ENCODE measurements around the gene ACSS3. TPM values are rescaled to one million over a fixed set of nuclear protein-coding genes. Genes with fewer than 3 reads are reported as not detected.

ACSS3 gene
- total RNA-seq, 1 experiment from 2014 or later, result 19.3 TPM

GRCh38 chr12:81088221-81088620 is 10.3 kb downstream of the ACSS3 start:
- H3K79me2 ChIP-seq (ENCODE audit: insufficient read depth, low read length), result no peaks in the 10 kb centered on the region

More at GRCh38 chr12:81088221-81088620, 10.3 kb downstream of the ACSS3 start:
- Histone ChIP-seq H3K4me1 (ENCODE audit: insufficient read depth, low read length) (peaks cover 2% of the 10 kb centered on the region; the same call in 1 of the 2 replicates), H2AK5ac (ENCODE audit: insufficient read length, low read length) (no peak overlapping the region), H3K4me2 (ENCODE audit: insufficient read depth, insufficient read length, low read length) (no peak overlapping the region), H3K9me3 (ENCODE audit: control insufficient read depth, low read depth, low read length) (no peaks in the 10 kb centered on the region), H2BK12ac (ENCODE audit: insufficient read length, low read depth, low read length) (no peak overlapping the region), H2BK5ac (ENCODE audit: insufficient read length, low read length) (no peak overlapping the region), H3T11ph (ENCODE audit: low read length) (no peak overlapping the region), H2AFZ (ENCODE audit: low read length) (no peak overlapping the region), H4K5ac (ENCODE audit: insufficient read length, low read depth, low read length) (no peak overlapping the region), H3K23me2 (ENCODE audit: insufficient read length, low read depth, low read length, poor library complexity, severe bottlenecking) (no peaks in the 10 kb centered on the region), H3K79me1 (ENCODE audit: insufficient read depth, low read depth, low read length, poor library complexity, severe bottlenecking) (no peaks in the 10 kb centered on the region), H3K18ac (ENCODE audit: insufficient read length, low read depth, low read length) (no peak overlapping the region), H3K27ac (ENCODE audit: insufficient read length, low read depth, low read length) (no peak overlapping the region), H4K91ac (ENCODE audit: insufficient read length, low read depth, low read length) (no peak overlapping the region), H4K20me1 (ENCODE audit: control insufficient read depth, insufficient read depth, insufficient read length) (no peaks in the 10 kb centered on the region), H3K14ac (ENCODE audit: insufficient read depth, low read length) (no peak overlapping the region), H2BK120ac (ENCODE audit: low read depth, low read length, poor library complexity, severe bottlenecking) (no peak overlapping the region), H4K8ac (replicated peaks; ENCODE audit: insufficient read length, low read depth, low read length) (no peak overlapping the region), H2BK20ac (ENCODE audit: low read depth, low read length, poor library complexity, severe bottlenecking) (no peak overlapping the region), H3K4ac (ENCODE audit: low read depth, low read length) (no peak overlapping the region), H3K56ac (ENCODE audit: insufficient read length, low read depth, low read length) (no peak overlapping the region), H3K27me3 (ENCODE audit: insufficient read depth, low read length) (no peaks in the 10 kb centered on the region), H3K9ac (ENCODE audit: extremely low read depth, insufficient read length, low read length) (no peak overlapping the region), H2BK15ac (ENCODE audit: low read depth, low read length) (no peak overlapping the region), H3K23ac (ENCODE audit: insufficient read length, low read depth, low read length) (no peak overlapping the region)
- Mint-ChIP-seq H3K27ac (no peak overlapping the region), H3K9me3 (no peaks in the 10 kb centered on the region), H3K27me3 (ENCODE audit: low read depth) (no peaks in the 10 kb centered on the region), H3K36me3 (ENCODE audit: insufficient read depth in 1 of 3, low read depth in 3 of 3) (no peaks in the 10 kb centered on the region), H3K4me1 (peaks cover 49 to 56% of the 10 kb centered on the region in 2 experiments), H3K4me3 (no peak overlapping the region)
- WGBS (ENCODE audit: extremely low coverage, insufficient read length, low lambda C conversion rate), result no CpG with 5 or more reads among the region's 4 CpGs
- TF ChIP-seq CTCF (conservative IDR thresholded peaks at IDR 0.05), result no peak
- no peak for DNase-seq

Measured in H9 (cell line).